ENCODE measurements around the gene SYCN. TPM values are rescaled to one million over a fixed set of nuclear protein-coding genes. Genes with fewer than 3 reads are reported as not detected.

The SYCN gene
- total RNA-seq, 4 donors from 2014 or later: not detected

GRCh38 chr19:39155114-39155700 lies 48.9 kb downstream of the SYCN start:
- no peak overlapping the region for H3K4me3 ChIP-seq (ENCODE audit: low read depth, poor library complexity, severe bottlenecking)
- intact Hi-C loops (cut with DNase I; ENCODE audit: low total_unique reads): no loop called here
- TF ChIP-seq CTCF (IDR thresholded peaks at IDR 0.05) (no peak), POLR2A (IDR thresholded peaks at IDR 0.05) (no peak)
- WGBS, 2 donors: 56 to 61% methylated on average over 9 to 11 of the region's 11 CpGs
- no peak for DNase-seq (ENCODE audit: low spot score in 2 of 2)

GRCh38 chr19:39154629-39155100 lies 49.4 kb downstream of the SYCN start:
- no peak overlapping the region for H3K4me3 ChIP-seq (ENCODE audit: low read depth, poor library complexity, severe bottlenecking)
- intact Hi-C loops (cut with DNase I; ENCODE audit: low total_unique reads): no loop called here
- WGBS, 2 donors: 38 to 39% methylated on average over 10 to 11 of the region's 11 CpGs
- TF ChIP-seq CTCF (IDR thresholded peaks at IDR 0.05) (no peak), POLR2A (IDR thresholded peaks at IDR 0.05) (no peak)
- DNase-seq (ENCODE audit: low spot score in 2 of 2): peak in 1 of 2 donors; percentile 50

- TF ChIP-seq POLR2A (IDR thresholded peaks at IDR 0.05) (no peak), CTCF (IDR thresholded peaks at IDR 0.05) (no peak)
- intact Hi-C loops (cut with DNase I; ENCODE audit: low total_unique reads): no loop called here
- 61 to 66% methylated on average over 13 of the region's 13 CpGs for WGBS, 2 donors
- H3K4me3 ChIP-seq (ENCODE audit: low read depth, poor library complexity, severe bottlenecking): no peak overlapping the region
- no peak for DNase-seq (ENCODE audit: low spot score in 2 of 2)
These were observed 49.9 kb downstream of the SYCN start for GRCh38 chr19:39154100-39154628.

Other genes with a start within 250 kb of the SYCN start
- 10 to 100 TPM; 13.2 to 46.5 (median 34.3) TPM for gene FBXO17, start 228.5 kb downstream of the SYCN start, total RNA-seq
- 10 to 100 TPM; 25.0 to 33.3 (median 29.1) TPM for gene FBXO27, start 171.7 kb downstream of the SYCN start, total RNA-seq
- 10 to 100 TPM; 20.8 to 46.5 (median 29.0) TPM for gene ACP7, start 119.9 kb downstream of the SYCN start, total RNA-seq
- gene PAK4, start 78.5 kb downstream of the SYCN start, total RNA-seq: 10 to 100 TPM; 30.9 to 65.7 (median 40.1) TPM
- 100 to 1,000 TPM; 367 to 798 (median 407) TPM for gene NCCRP1, start 7.3 kb downstream of the SYCN start, total RNA-seq
- not detected for gene IFNL3, start 40.7 kb upstream of the SYCN start, total RNA-seq
- gene IFNL4, start 44.6 kb upstream of the SYCN start, total RNA-seq: not detected
- not detected for gene IFNL2, start 64.1 kb upstream of the SYCN start, total RNA-seq
- gene IFNL1, start 92.1 kb upstream of the SYCN start, total RNA-seq: not detected
- gene LRFN1, start 116.6 kb upstream of the SYCN start, total RNA-seq: 1 to 10 TPM in 2 of 4 donors, under 1 TPM in 2; 0.46 to 3.5 (median 1.5) TPM
- gene GMFG, start 131.8 kb upstream of the SYCN start, total RNA-seq: 10 to 100 TPM in 2 of 4 donors, 1 to 10 TPM in 1, under 1 TPM in 1; 0.72 to 12.6 (median 8.8) TPM
- gene SAMD4B, start 138.2 kb upstream of the SYCN start, total RNA-seq: 100 to 1,000 TPM; 102 to 132 (median 118) TPM
- 10 to 100 TPM; 22.4 to 48.0 (median 36.3) TPM for gene PAF1, start 186.8 kb upstream of the SYCN start, total RNA-seq
- gene MED29, start 187.1 kb upstream of the SYCN start, total RNA-seq: 10 to 100 TPM; 30.3 to 35.8 (median 33.3) TPM
- gene ZFP36, start 202.6 kb upstream of the SYCN start, total RNA-seq: 100 to 1,000 TPM; 170 to 536 (median 280) TPM
- gene PLEKHG2, start 208.4 kb upstream of the SYCN start, total RNA-seq: 1 to 10 TPM; 3.0 to 6.4 (median 4.3) TPM
- 1,000 to 10,000 TPM; 1,726 to 3,026 (median 2,088) TPM for gene RPS16, start 231.7 kb upstream of the SYCN start, total RNA-seq
- gene SUPT5H, start 241.3 kb upstream of the SYCN start, total RNA-seq: 100 to 1,000 TPM in 1 of 4 donors, 10 to 100 TPM in 3; 70.0 to 102 (median 77.3) TPM

Data from lower leg skin (tissue), 4 donors.